WERI-Rb-1 (cell line): ENCODE results near the gene ARNT2.
A peak's percentile ranks its signal among the peaks of the same experiment; 100 is the strongest.

Source experiments
- DNase-seq: peaks from one replicate; pipeline ENCODE4 v3.0.0-alpha.2; 2020
- H3K27ac ChIP-seq: fragments of 250-450 bp; sonication (Bioruptor Pico); 2 replicates; pipeline ENCODE4 v1.5.1; 2020; ENCODE audit warnings: mild to moderate bottlenecking, moderate library complexity
- H3K27me3 ChIP-seq: fragments of 250-450 bp; sonication (Bioruptor Pico); 2 replicates; pipeline ENCODE4 v1.5.1; 2021; ENCODE audit warnings: mild to moderate bottlenecking, low read depth, moderate library complexity; ENCODE audit not compliant: insufficient read depth, severe bottlenecking
- H3K36me3 ChIP-seq: fragments of 250-450 bp; sonication (Bioruptor Pico); 2 replicates; pipeline ENCODE4 v1.5.1; 2020; ENCODE audit warnings: mild to moderate bottlenecking, moderate library complexity
- H3K4me3 ChIP-seq: 2 replicates; pipeline ENCODE4 v1.5.1; 2011; ENCODE audit warnings: low read depth, mild to moderate bottlenecking, control low read depth, low read length
- H3K9me3 ChIP-seq: fragments of 250-450 bp; sonication (Bioruptor Pico); 2 replicates; pipeline ENCODE4 v1.5.1; 2021; ENCODE audit warnings: mild to moderate bottlenecking, moderate library complexity; ENCODE audit not compliant: severe bottlenecking
- CTCF ChIP-seq: IDR thresholded peaks from 2 replicates; pipeline ENCODE4 v1.5.1; 2011; ENCODE audit warnings: low read depth, mild to moderate bottlenecking, control low read depth, inconsistent platforms, low read length

ARNT2 gene

GRCh38 chr15:80619680-80620079 is 215.5 kb downstream of the ARNT2 start:
- Histone ChIP-seq H3K27ac (no peak overlapping the region), H3K36me3 (no peaks in the 10 kb centered on the region), H3K27me3 (no peaks in the 10 kb centered on the region), H3K9me3 (no peaks in the 10 kb centered on the region), H3K4me3 (no peak overlapping the region)
- TF ChIP-seq CTCF: 0 out of 2 replicates have a peak, but pooled peaks have one; percentile 11
- peak; percentile 17 for DNase-seq

- Histone ChIP-seq H3K4me3 (no peak overlapping the region), H3K27ac (no peak overlapping the region), H3K9me3 (no peaks in the 10 kb centered on the region), H3K27me3 (no peaks in the 10 kb centered on the region), H3K36me3 (no peaks in the 10 kb centered on the region)
- TF ChIP-seq CTCF: no peak
- DNase-seq: no peak
Measured at GRCh38 chr15:80620141-80620540, 216.0 kb downstream of the ARNT2 start.

- no peak overlapping the region for H3K4me3 ChIP-seq
- no peaks in the 10 kb centered on the region for H3K27me3 ChIP-seq
- H3K27ac ChIP-seq: no peak overlapping the region
- H3K9me3 ChIP-seq: no peaks in the 10 kb centered on the region
- DNase-seq: no peak
- no peak for TF ChIP-seq CTCF
- no peaks in the 10 kb centered on the region for H3K36me3 ChIP-seq
Measured at GRCh38 chr15:80620931-80621330, 216.7 kb downstream of the ARNT2 start.

GRCh38 chr15:80626643-80627120 is 222.5 kb downstream of the ARNT2 start:
- Histone ChIP-seq H3K4me3 (no peak overlapping the region), H3K36me3 (no peaks in the 10 kb centered on the region), H3K9me3 (no peaks in the 10 kb centered on the region), H3K27ac (no peak overlapping the region), H3K27me3 (no peaks in the 10 kb centered on the region)
- TF ChIP-seq CTCF: no peak
- no peak for DNase-seq

- Histone ChIP-seq H3K27me3 (no peaks in the 10 kb centered on the region), H3K27ac (no peak overlapping the region)
- TF ChIP-seq CTCF: no peak
Measured at GRCh38 chr15:80629355-80629754, 225.2 kb downstream of the ARNT2 start.

GRCh38 chr15:80630981-80631380 is 226.8 kb downstream of the ARNT2 start:
- no peak for DNase-seq
- H3K9me3 ChIP-seq: no peaks in the 10 kb centered on the region
- no peaks in the 10 kb centered on the region for H3K36me3 ChIP-seq
- TF ChIP-seq CTCF: no peak
- H3K4me3 ChIP-seq: no peak overlapping the region
- no peak overlapping the region for H3K27ac ChIP-seq
- no peaks in the 10 kb centered on the region for H3K27me3 ChIP-seq

More at GRCh38 chr15:80629355-80629754, 225.2 kb downstream of the ARNT2 start:
- no peak for DNase-seq
- no peaks in the 10 kb centered on the region for H3K36me3 ChIP-seq
- H3K4me3 ChIP-seq: no peak overlapping the region
- H3K9me3 ChIP-seq: no peaks in the 10 kb centered on the region
